Dedifferentiated amniotic fluid mesenchymal stem cell (primary cell): ENCODE data around the gene OLFM3.

ENCODE experiments used
- DNase-seq: peaks from one replicate; pipeline ENCODE4 v3.0.0-alpha.2; 2016; ENCODE audit errors: extremely low spot score

Gene OLFM3

DNA sequence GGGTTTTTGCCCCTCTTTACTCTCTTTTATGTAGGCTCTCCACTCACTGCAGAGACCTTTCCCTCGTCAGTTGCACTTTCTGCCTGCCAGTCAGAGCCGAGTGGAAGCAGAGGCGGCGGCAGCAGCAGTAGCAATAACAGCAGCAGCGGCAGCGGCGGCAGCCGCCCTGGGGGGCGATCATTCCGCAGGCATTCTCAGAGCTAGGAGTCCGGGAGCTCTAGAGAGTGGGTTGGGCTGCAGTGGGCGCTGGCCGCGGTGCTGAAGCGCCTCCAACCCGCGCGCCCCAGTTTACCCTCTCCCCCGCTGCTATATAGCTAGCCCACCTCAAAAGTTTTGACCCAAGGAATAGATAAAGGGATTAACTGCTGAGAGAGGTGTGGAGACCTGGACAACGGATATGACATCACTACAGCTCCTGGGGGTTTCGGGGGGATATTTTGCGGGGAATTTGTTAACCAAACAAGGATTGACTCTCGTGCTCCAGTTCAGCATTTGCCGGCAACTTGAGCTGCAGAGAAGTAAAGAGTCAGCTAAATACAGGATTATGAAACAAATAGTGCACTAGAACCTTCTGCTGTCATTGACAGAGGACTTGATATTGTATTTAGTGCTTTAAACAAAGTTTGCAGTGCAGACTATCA, at the start of gene OLFM3:
Gene OLFM3 (minus strand): TSS at position 102 of the 641 bp plus-strand sequence.
- no peak for DNase-seq

GRCh38 chr1:102045752-102046151, 49.0 kb upstream of the OLFM3 start:
- DNase-seq, result no peak

DNA sequence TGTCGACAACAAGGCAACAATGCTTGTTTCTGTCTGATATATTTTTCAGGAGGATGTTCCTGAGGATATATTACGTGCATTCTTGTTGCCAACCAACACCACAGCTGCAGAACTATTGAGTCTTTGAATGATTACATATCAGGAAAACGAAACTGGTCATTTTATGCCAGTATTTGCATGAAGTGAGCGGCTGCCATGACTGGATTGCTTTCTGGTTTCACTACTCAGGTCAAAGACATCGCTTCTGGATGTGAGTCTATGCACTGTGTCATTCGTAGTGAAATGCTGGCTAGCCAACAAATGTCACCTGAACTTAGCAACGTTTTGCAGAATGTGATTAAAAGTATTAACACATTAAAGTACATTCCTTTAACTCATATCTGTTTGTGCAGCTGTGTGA, 35.8 kb upstream of the OLFM3 start:
- no peak for DNase-seq

GRCh38 chr1:102019530-102019929, 22.8 kb upstream of the OLFM3 start:
- DNase-seq, result no peak

GRCh38 chr1:102015728-102016127, 19.0 kb upstream of the OLFM3 start:
- no peak for DNase-seq

GRCh38 chr1:102002057-102002456, 5.3 kb upstream of the OLFM3 start:
- DNase-seq, result no peak

- no peak for DNase-seq
Observed at GRCh38 chr1:101995984-101996745, 561 bp downstream of the OLFM3 start.

GRCh38 chr1:101993710-101994109, 3.0 kb downstream of the OLFM3 start:
- no peak for DNase-seq

GRCh38 chr1:101992821-101993575, 3.7 kb downstream of the OLFM3 start:
- DNase-seq, result no peak

GRCh38 chr1:101980974-101981373, 15.8 kb downstream of the OLFM3 start:
- no peak for DNase-seq

DNA sequence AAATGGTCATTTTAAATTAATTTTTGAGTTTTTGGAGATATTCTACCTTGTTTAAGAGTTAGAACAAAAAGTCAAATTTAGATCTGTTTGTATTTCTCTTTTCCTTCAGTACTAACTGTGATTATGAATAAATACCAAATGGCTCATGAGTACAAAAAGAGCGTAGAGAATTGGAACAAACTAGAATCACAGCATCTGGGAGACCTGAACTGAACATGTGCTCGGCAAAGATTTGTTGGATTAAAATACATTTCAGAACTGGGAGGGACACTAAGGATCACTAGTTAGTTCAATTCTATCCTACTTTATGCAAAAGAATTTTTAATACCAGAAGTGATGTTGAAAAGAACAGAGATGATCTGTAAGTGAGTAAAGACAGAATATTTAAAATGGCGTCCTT, 19.5 kb downstream of the OLFM3 start:
- DNase-seq, result no peak

DNA sequence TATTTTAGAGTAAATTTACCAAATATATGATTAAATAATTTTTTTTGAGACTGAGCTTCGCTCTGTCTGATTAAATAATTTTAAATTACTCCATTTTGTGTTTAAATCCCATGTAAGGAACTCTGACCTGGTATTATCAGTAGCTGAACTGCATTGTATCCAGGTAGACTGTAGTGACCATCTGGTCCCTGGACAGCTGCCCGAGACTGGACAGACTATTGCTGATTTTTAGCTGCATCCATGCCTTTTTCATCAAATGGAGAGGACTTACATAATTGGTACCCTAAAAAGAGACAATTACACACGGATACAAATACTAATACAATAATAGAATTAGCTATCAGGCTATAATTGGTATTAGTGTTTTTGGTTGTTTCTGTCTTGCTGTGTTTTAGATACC, 20.6 kb downstream of the OLFM3 start:
- DNase-seq, result no peak

- no peak for DNase-seq
Observed at GRCh38 chr1:101975371-101975770, 21.4 kb downstream of the OLFM3 start.

GRCh38 chr1:101974599-101975274, 22.0 kb downstream of the OLFM3 start:
- DNase-seq, result no peak

GRCh38 chr1:101971304-101971703, 25.4 kb downstream of the OLFM3 start:
- DNase-seq, result no peak

GRCh38 chr1:101967871-101968270, 28.9 kb downstream of the OLFM3 start:
- DNase-seq, result no peak

- no peak for DNase-seq
Observed at GRCh38 chr1:101965341-101965740, 31.4 kb downstream of the OLFM3 start.

- DNase-seq, result no peak
Observed at GRCh38 chr1:101964708-101965107, 32.0 kb downstream of the OLFM3 start.

GRCh38 chr1:101960142-101960541, 36.6 kb downstream of the OLFM3 start:
- no peak for DNase-seq

- no peak for DNase-seq
Observed at GRCh38 chr1:101959456-101959855, 37.3 kb downstream of the OLFM3 start.

- DNase-seq, result no peak
Observed at GRCh38 chr1:101957771-101958170, 39.0 kb downstream of the OLFM3 start.

- no peak for DNase-seq
Observed at GRCh38 chr1:101953623-101954022, 43.1 kb downstream of the OLFM3 start.
